RPMI8226 (cell line): ENCODE results near the gene DNAAF9.

Experiments used
- DNase-seq: peaks from one replicate; pipeline ENCODE4 v3.0.0-alpha.2; 2015

DNAAF9 gene

DNA sequence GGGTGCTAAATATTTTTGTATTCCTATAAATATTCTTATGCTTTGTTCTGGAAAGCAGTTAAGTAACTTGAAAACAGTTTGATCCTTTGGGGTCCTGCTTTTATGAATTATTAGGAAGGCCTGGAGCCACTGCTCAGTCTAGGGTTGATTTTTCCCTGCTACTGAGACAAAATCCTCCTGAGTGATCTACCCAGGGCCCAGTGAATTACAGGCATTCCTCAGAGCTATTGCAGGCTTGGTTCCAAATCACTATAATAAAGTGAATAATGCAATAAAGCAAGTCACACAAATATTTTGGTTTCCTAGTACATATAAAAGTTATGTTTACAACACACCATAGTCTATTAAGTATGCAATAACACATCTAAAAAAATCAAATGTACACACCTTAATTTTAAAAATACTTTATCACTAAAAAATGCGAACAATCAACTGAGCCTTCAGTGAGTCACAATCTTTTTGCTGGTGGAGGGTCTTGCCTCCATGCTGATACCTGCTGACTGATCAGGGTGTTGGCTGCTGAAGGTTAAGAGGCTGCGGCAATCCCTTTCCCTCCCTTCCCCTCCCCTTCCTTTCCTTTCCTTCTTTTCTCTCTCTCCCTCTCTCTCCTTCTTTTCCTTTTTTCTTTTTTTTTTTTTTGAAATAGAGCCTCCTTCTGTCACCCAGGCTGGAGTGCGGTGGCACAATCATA is 43.0 kb downstream of the DNAAF9 start:
- no peak for DNase-seq

- no peak for DNase-seq
Observed at GRCh38 chr20:3360752-3361151, 46.7 kb downstream of the DNAAF9 start.

DNA sequence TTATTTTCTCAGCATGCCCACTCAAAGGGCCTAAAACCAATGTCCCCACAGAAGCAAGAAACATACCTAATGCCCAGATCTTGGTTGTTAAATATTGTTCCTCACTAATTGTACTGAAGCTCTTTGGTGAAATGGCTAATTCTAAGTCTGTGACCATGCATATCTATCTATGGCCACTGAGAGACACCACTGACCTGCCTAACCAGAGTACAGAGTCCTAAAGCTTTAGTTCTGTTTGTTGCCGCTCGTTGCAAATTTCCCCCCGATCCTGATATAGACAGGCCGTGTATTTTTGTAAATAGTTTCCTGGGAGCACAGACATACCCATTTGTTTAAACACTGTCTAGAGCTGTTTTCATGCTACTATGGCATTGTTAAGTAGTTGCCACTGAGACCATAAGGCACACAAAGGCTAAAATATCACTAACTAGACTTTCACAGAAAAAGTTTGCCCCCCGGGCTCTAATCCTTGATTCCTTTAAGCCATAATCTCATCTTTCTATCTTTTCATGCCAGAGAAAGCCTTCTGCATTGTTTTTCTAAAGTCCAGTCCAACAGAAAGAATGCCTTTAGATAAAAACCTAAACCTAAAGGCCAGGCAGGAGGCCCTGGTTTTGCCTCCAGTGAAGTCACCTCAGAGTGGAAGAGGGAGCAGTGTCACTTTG is 48.7 kb downstream of the DNAAF9 start:
- DNase-seq: no peak
